AG10803 (cell line): ENCODE measurements around the gene ENPP7.

Source experiments
- DNase-seq: peaks from one replicate; pipeline ENCODE4 v3.0.0; 2010; ENCODE audit warnings: low read depth
- H3K4me3 ChIP-seq: 2 replicates; pipeline ENCODE4 v1.5.1; 2011; ENCODE audit warnings: mild to moderate bottlenecking, low read length, control low read depth
- CTCF ChIP-seq: conservative IDR thresholded peaks from 2 replicates; pipeline ENCODE4 v1.5.1; 2011; ENCODE audit warnings: mild to moderate bottlenecking, low read length, control low read depth, inconsistent platforms

ENPP7 gene

GRCh38 chr17:79702550-79703236 lies 28.1 kb upstream of the ENPP7 start:
- no peak for TF ChIP-seq CTCF
- no peak overlapping the region for H3K4me3 ChIP-seq
- no peak for DNase-seq

GRCh38 chr17:79704691-79705090 lies 26.1 kb upstream of the ENPP7 start:
- no peak overlapping the region for H3K4me3 ChIP-seq
- no peak for DNase-seq
- no peak for TF ChIP-seq CTCF

GRCh38 chr17:79705674-79706073 lies 25.1 kb upstream of the ENPP7 start:
- TF ChIP-seq CTCF: no peak
- H3K4me3 ChIP-seq: no peak overlapping the region
- no peak for DNase-seq

GRCh38 chr17:79706931-79707850 lies 23.6 kb upstream of the ENPP7 start:
- no peak for TF ChIP-seq CTCF
- no peak overlapping the region for H3K4me3 ChIP-seq
- DNase-seq: peak; percentile 15

- no peak overlapping the region for H3K4me3 ChIP-seq
- peak; percentile 76 for TF ChIP-seq CTCF
- DNase-seq: peak; percentile 29
Observed at GRCh38 chr17:79707931-79708891, 22.5 kb upstream of the ENPP7 start.

GRCh38 chr17:79711715-79712305 lies 18.9 kb upstream of the ENPP7 start:
- TF ChIP-seq CTCF: no peak
- DNase-seq: no peak
- no peak overlapping the region for H3K4me3 ChIP-seq
